GM19438 (cell line): ENCODE measurements around the gene RREB1.

Experiments used
- ATAC-seq: cut with Tn5 transposase; IDR thresholded peaks from one replicate; pipeline ENCODE4 v1.9.1; 2021; ENCODE audit warnings: low read depth; ENCODE audit not compliant: unreplicated experiment

Gene RREB1

GRCh38 chr6:7088076-7088742 is 19.6 kb upstream of the RREB1 start:
- ATAC-seq: no peak

GRCh38 chr6:7098993-7099392 is 8.8 kb upstream of the RREB1 start:
- no peak for ATAC-seq

- ATAC-seq: no peak
Measured at GRCh38 chr6:7100072-7100752, 7.5 kb upstream of the RREB1 start.

GRCh38 chr6:7100753-7101081 is 7.0 kb upstream of the RREB1 start:
- no peak for ATAC-seq

GRCh38 chr6:7101290-7101689 is 6.5 kb upstream of the RREB1 start:
- no peak for ATAC-seq

- no peak for ATAC-seq
Measured at GRCh38 chr6:7104752-7105151, 3.0 kb upstream of the RREB1 start.

GRCh38 chr6:7106215-7106751 is 1.5 kb upstream of the RREB1 start:
- no peak for ATAC-seq

GRCh38 chr6:7106752-7107577 is 796 bp upstream of the RREB1 start:
- ATAC-seq: no peak

GRCh38 chr6:7108196-7108963 is 619 bp downstream of the RREB1 start:
- ATAC-seq: no peak

GRCh38 chr6:7108964-7109836 is 1.4 kb downstream of the RREB1 start:
- no peak for ATAC-seq

- ATAC-seq: no peak
Measured at GRCh38 chr6:7110092-7110792, 2.5 kb downstream of the RREB1 start.

GRCh38 chr6:7111095-7111690 is 3.4 kb downstream of the RREB1 start:
- ATAC-seq: no peak

GRCh38 chr6:7112171-7112570 is 4.4 kb downstream of the RREB1 start:
- no peak for ATAC-seq

- peak; percentile 34 for ATAC-seq
Measured at GRCh38 chr6:7112741-7113313, 5.1 kb downstream of the RREB1 start.

GRCh38 chr6:7114744-7115458 is 7.1 kb downstream of the RREB1 start:
- no peak for ATAC-seq

- no peak for ATAC-seq
Measured at GRCh38 chr6:7115543-7116231, 7.9 kb downstream of the RREB1 start.

GRCh38 chr6:7119272-7119801 is 11.6 kb downstream of the RREB1 start:
- no peak for ATAC-seq
